ENCODE measurements around the gene MMAB.

MMAB gene

GRCh38 chr12:109573029-109573913 lies at the start of gene MMAB, which contains the start of gene MVK:
MMAB (minus strand) TSS chr12:109573504; CDS start chr12:109573480, 24 bp downstream.
MVK (plus strand) TSS chr12:109573794; CDS start chr12:109574823, 1,029 bp downstream.
- Histone ChIP-seq H3K36me3 (ENCODE audit: control insufficient read depth, insufficient read depth, low read length) (peaks cover 62% of the 10 kb centered on the region), H3K27me3 (ENCODE audit: control insufficient read depth, insufficient read depth, low read length) (no peaks in the 10 kb centered on the region), H3K4me3 (ENCODE audit: low read depth, low read length) (peak within 1 kb of the TSS; percentile 82), H3K4me1 (ENCODE audit: control insufficient read depth, insufficient read depth, low read length) (peaks cover 3% of the 10 kb centered on the region; the same call in 1 of the 2 replicates), H3K9ac (ENCODE audit: low read length) (peak within 1 kb of the TSS; percentile 76), H3K9me3 (ENCODE audit: control insufficient read depth, insufficient read depth, low read depth, low read length) (no peaks in the 10 kb centered on the region), H3K27ac (ENCODE audit: low read depth, low read length) (peak within 1 kb of the TSS; percentile 53; the same call in 1 of the 2 replicates)

GRCh38 chr12:109621901-109622364 lies 48.6 kb upstream of the MMAB start:
- no peak overlapping the region for H3K27ac ChIP-seq (ENCODE audit: low read depth, low read length)

GRCh38 chr12:109621211-109621694 lies 47.9 kb upstream of the MMAB start:
- H3K4me1 ChIP-seq (ENCODE audit: control insufficient read depth, insufficient read depth, low read length), result peaks cover 3% of the 10 kb centered on the region
- H3K27me3 ChIP-seq (ENCODE audit: control insufficient read depth, insufficient read depth, low read length), result no peaks in the 10 kb centered on the region
- H3K9me3 ChIP-seq (ENCODE audit: control insufficient read depth, insufficient read depth, low read depth, low read length), result no peaks in the 10 kb centered on the region
- H3K36me3 ChIP-seq (ENCODE audit: control insufficient read depth, insufficient read depth, low read length), result no peaks in the 10 kb centered on the region
- H3K9ac ChIP-seq (ENCODE audit: low read length), result no peak overlapping the region
- no peak overlapping the region for H3K27ac ChIP-seq (ENCODE audit: low read depth, low read length)
- no peak overlapping the region for H3K4me3 ChIP-seq (ENCODE audit: low read depth, low read length)

More at GRCh38 chr12:109621901-109622364, 48.6 kb upstream of the MMAB start:
- no peaks in the 10 kb centered on the region for H3K9me3 ChIP-seq (ENCODE audit: control insufficient read depth, insufficient read depth, low read depth, low read length)
- no peak overlapping the region for H3K4me3 ChIP-seq (ENCODE audit: low read depth, low read length)
- peaks cover 3% of the 10 kb centered on the region for H3K4me1 ChIP-seq (ENCODE audit: control insufficient read depth, insufficient read depth, low read length)
- no peak overlapping the region for H3K9ac ChIP-seq (ENCODE audit: low read length)
- H3K27me3 ChIP-seq (ENCODE audit: control insufficient read depth, insufficient read depth, low read length), result no peaks in the 10 kb centered on the region
- H3K36me3 ChIP-seq (ENCODE audit: control insufficient read depth, insufficient read depth, low read length), result no peaks in the 10 kb centered on the region

GRCh38 chr12:109619002-109619604 lies 45.8 kb upstream of the MMAB start:
- no peaks in the 10 kb centered on the region for H3K9me3 ChIP-seq (ENCODE audit: control insufficient read depth, insufficient read depth, low read depth, low read length)
- peaks cover 3% of the 10 kb centered on the region for H3K4me1 ChIP-seq (ENCODE audit: control insufficient read depth, insufficient read depth, low read length)
- no peak overlapping the region for H3K27ac ChIP-seq (ENCODE audit: low read depth, low read length)
- H3K36me3 ChIP-seq (ENCODE audit: control insufficient read depth, insufficient read depth, low read length), result no peaks in the 10 kb centered on the region
- no peaks in the 10 kb centered on the region for H3K27me3 ChIP-seq (ENCODE audit: control insufficient read depth, insufficient read depth, low read length)
- H3K9ac ChIP-seq (ENCODE audit: low read length), result no peak overlapping the region
- H3K4me3 ChIP-seq (ENCODE audit: low read depth, low read length), result no peak overlapping the region

- H3K9me3 ChIP-seq (ENCODE audit: control insufficient read depth, insufficient read depth, low read depth, low read length), result no peaks in the 10 kb centered on the region
- H3K36me3 ChIP-seq (ENCODE audit: control insufficient read depth, insufficient read depth, low read length), result no peaks in the 10 kb centered on the region
- H3K9ac ChIP-seq (ENCODE audit: low read length), result no peak overlapping the region
- peaks cover 8% of the 10 kb centered on the region for H3K4me1 ChIP-seq (ENCODE audit: control insufficient read depth, insufficient read depth, low read length)
- H3K27me3 ChIP-seq (ENCODE audit: control insufficient read depth, insufficient read depth, low read length), result no peaks in the 10 kb centered on the region
- H3K27ac ChIP-seq (ENCODE audit: low read depth, low read length), result no peak overlapping the region
- H3K4me3 ChIP-seq (ENCODE audit: low read depth, low read length), result no peak overlapping the region
These were observed 44.8 kb upstream of the MMAB start for GRCh38 chr12:109618082-109618481.

GRCh38 chr12:109617491-109617890 lies 44.2 kb upstream of the MMAB start:
- H3K36me3 ChIP-seq (ENCODE audit: control insufficient read depth, insufficient read depth, low read length), result no peaks in the 10 kb centered on the region
- peaks cover 9% of the 10 kb centered on the region for H3K4me1 ChIP-seq (ENCODE audit: control insufficient read depth, insufficient read depth, low read length)
- H3K4me3 ChIP-seq (ENCODE audit: low read depth, low read length), result no peak overlapping the region
- no peak overlapping the region for H3K27ac ChIP-seq (ENCODE audit: low read depth, low read length)
- H3K9ac ChIP-seq (ENCODE audit: low read length), result no peak overlapping the region
- H3K27me3 ChIP-seq (ENCODE audit: control insufficient read depth, insufficient read depth, low read length), result no peaks in the 10 kb centered on the region
- no peaks in the 10 kb centered on the region for H3K9me3 ChIP-seq (ENCODE audit: control insufficient read depth, insufficient read depth, low read depth, low read length)

GRCh38 chr12:109615556-109616229 lies 42.4 kb upstream of the MMAB start:
- H3K4me3 ChIP-seq (ENCODE audit: low read depth, low read length), result no peak overlapping the region
- H3K27me3 ChIP-seq (ENCODE audit: control insufficient read depth, insufficient read depth, low read length), result no peaks in the 10 kb centered on the region
- peaks cover 6% of the 10 kb centered on the region; the same call in 1 of the 2 replicates for H3K4me1 ChIP-seq (ENCODE audit: control insufficient read depth, insufficient read depth, low read length)
- no peaks in the 10 kb centered on the region for H3K9me3 ChIP-seq (ENCODE audit: control insufficient read depth, insufficient read depth, low read depth, low read length)
- no peaks in the 10 kb centered on the region for H3K36me3 ChIP-seq (ENCODE audit: control insufficient read depth, insufficient read depth, low read length)
- H3K9ac ChIP-seq (ENCODE audit: low read length), result no peak overlapping the region
- no peak overlapping the region for H3K27ac ChIP-seq (ENCODE audit: low read depth, low read length)

GRCh38 chr12:109613649-109614455 lies 40.5 kb upstream of the MMAB start:
- Histone ChIP-seq H3K9me3 (ENCODE audit: control insufficient read depth, insufficient read depth, low read depth, low read length) (0 out of 2 replicates have a peak, but pooled peaks cover 2% of the 10 kb centered on the region), H3K4me3 (ENCODE audit: low read depth, low read length) (no peak overlapping the region), H3K36me3 (ENCODE audit: control insufficient read depth, insufficient read depth, low read length) (no peaks in the 10 kb centered on the region), H3K9ac (ENCODE audit: low read length) (no peak overlapping the region), H3K4me1 (ENCODE audit: control insufficient read depth, insufficient read depth, low read length) (peaks cover 6% of the 10 kb centered on the region; the same call in 1 of the 2 replicates), H3K27me3 (ENCODE audit: control insufficient read depth, insufficient read depth, low read length) (no peaks in the 10 kb centered on the region), H3K27ac (ENCODE audit: low read depth, low read length) (no peak overlapping the region)

- no peak overlapping the region for H3K4me3 ChIP-seq (ENCODE audit: low read depth, low read length)
- H3K4me1 ChIP-seq (ENCODE audit: control insufficient read depth, insufficient read depth, low read length), result peaks cover 6% of the 10 kb centered on the region; the same call in 1 of the 2 replicates
- 0 out of 2 replicates have a peak, but pooled peaks cover 2% of the 10 kb centered on the region for H3K9me3 ChIP-seq (ENCODE audit: control insufficient read depth, insufficient read depth, low read depth, low read length)
- H3K27ac ChIP-seq (ENCODE audit: low read depth, low read length), result no peak overlapping the region
- no peaks in the 10 kb centered on the region for H3K36me3 ChIP-seq (ENCODE audit: control insufficient read depth, insufficient read depth, low read length)
- no peak overlapping the region for H3K9ac ChIP-seq (ENCODE audit: low read length)
- no peaks in the 10 kb centered on the region for H3K27me3 ChIP-seq (ENCODE audit: control insufficient read depth, insufficient read depth, low read length)
These were observed 39.7 kb upstream of the MMAB start for GRCh38 chr12:109612975-109613502.

GRCh38 chr12:109612003-109612402 lies 38.7 kb upstream of the MMAB start:
- Histone ChIP-seq H3K27ac (ENCODE audit: low read depth, low read length) (no peak overlapping the region), H3K27me3 (ENCODE audit: control insufficient read depth, insufficient read depth, low read length) (no peaks in the 10 kb centered on the region), H3K9me3 (ENCODE audit: control insufficient read depth, insufficient read depth, low read depth, low read length) (0 out of 2 replicates have a peak, but pooled peaks cover 2% of the 10 kb centered on the region), H3K4me3 (ENCODE audit: low read depth, low read length) (no peak overlapping the region), H3K4me1 (ENCODE audit: control insufficient read depth, insufficient read depth, low read length) (peaks cover 9% of the 10 kb centered on the region), H3K9ac (ENCODE audit: low read length) (no peak overlapping the region), H3K36me3 (ENCODE audit: control insufficient read depth, insufficient read depth, low read length) (no peaks in the 10 kb centered on the region)

Data from HUES6 (cell line).